ENCODE results near the gene FBXW4. TPM values are rescaled to one million over a fixed set of nuclear protein-coding genes. Genes with fewer than 3 reads are reported as not detected.

FBXW4 gene
- total and polyA plus RNA-seq, 9 donors = 38.6 to 86.4 (median 64.4) TPM

- 64 to 67% (median 67%) methylated on average over 9 of the region's 9 CpGs for WGBS, 3 donors
- intact Hi-C loops (cut with DNase I) = no loop called here
- TF ChIP-seq, protein P1, sequence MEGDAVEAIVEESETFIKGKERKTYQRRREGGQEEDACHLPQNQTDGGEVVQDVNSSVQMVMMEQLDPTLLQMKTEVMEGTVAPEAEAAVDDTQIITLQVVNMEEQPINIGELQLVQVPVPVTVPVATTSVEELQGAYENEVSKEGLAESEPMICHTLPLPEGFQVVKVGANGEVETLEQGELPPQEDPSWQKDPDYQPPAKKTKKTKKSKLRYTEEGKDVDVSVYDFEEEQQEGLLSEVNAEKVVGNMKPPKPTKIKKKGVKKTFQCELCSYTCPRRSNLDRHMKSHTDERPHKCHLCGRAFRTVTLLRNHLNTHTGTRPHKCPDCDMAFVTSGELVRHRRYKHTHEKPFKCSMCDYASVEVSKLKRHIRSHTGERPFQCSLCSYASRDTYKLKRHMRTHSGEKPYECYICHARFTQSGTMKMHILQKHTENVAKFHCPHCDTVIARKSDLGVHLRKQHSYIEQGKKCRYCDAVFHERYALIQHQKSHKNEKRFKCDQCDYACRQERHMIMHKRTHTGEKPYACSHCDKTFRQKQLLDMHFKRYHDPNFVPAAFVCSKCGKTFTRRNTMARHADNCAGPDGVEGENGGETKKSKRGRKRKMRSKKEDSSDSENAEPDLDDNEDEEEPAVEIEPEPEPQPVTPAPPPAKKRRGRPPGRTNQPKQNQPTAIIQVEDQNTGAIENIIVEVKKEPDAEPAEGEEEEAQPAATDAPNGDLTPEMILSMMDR (IDR thresholded peaks at IDR 0.05) = no peak
- TF ChIP-seq POLR2A (IDR thresholded peaks at IDR 0.05) (no peak), EP300 (IDR thresholded peaks at IDR 0.05) (no peak)
- Histone ChIP-seq H3K36me3 (no peaks in the 10 kb centered on the region), H3K9me3 (no peaks in the 10 kb centered on the region), H3K4me1 (ENCODE audit: insufficient read depth) (no peaks in the 10 kb centered on the region), H3K27me3 (no peaks in the 10 kb centered on the region), H3K4me3 (no peak overlapping the region), H3K27ac (no peak overlapping the region)
- DNase-seq = no peak
Observed at GRCh38 chr10:101666083-101666482, 28.9 kb downstream of the FBXW4 start.

DNA sequence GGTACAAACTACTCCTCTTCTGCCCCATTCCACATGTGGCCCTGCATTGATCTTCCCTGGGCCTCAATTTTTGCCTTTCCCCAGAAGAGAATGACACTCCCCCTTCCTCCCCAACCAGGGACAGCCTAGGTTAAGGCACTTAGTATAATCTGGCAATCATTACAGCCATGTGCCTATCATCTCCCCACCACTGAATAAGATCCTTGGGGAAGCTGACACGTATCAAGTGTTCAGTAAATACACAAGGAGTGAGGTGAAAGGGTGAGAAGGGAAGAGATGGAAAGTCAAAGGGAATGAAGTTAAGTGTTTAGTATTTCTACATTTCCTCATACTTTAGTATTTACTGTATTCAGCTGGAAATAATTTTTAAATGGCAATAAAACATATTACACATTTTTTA, 31.9 kb downstream of the FBXW4 start:
- DNase-seq = no peak
- no peak overlapping the region for H3K27ac ChIP-seq
- no peaks in the 10 kb centered on the region for H3K27me3 ChIP-seq
- no peaks in the 10 kb centered on the region for H3K9me3 ChIP-seq
- TF ChIP-seq POLR2A (IDR thresholded peaks at IDR 0.05) = no peak
- TF ChIP-seq EP300 (IDR thresholded peaks at IDR 0.05) = no peak
- TF ChIP-seq, protein P1 (IDR thresholded peaks at IDR 0.05) = no peak
- WGBS, 3 donors = 76 to 91% (median 80%) methylated on average over 1 of the region's 1 CpG
- intact Hi-C loops (cut with DNase I) = no loop called here
- H3K4me3 ChIP-seq = no peak overlapping the region
- no peaks in the 10 kb centered on the region for H3K36me3 ChIP-seq
- no peaks in the 10 kb centered on the region for H3K4me1 ChIP-seq (ENCODE audit: insufficient read depth)

DNA sequence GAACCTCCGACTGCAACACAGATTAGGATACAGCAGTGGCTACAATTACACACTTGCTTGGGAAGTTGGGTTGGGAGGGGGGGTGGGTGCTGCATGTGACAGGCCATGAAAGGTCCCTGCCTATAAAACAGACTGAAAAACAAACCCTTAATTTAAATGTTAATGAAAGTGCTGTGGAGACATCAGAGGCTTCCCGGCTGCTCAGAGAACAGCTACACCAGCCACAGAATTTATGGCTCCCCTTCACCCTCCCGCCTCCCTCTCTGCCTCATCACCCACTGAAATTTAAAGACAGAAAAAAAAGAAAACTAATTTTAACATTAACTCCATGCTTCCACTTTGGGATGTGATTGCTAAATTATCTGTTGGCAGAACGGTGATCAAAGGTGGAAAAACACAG, 34.7 kb downstream of the FBXW4 start:
- Histone ChIP-seq H3K4me1 (ENCODE audit: insufficient read depth) (no peaks in the 10 kb centered on the region), H3K36me3 (no peaks in the 10 kb centered on the region), H3K9me3 (no peaks in the 10 kb centered on the region), H3K27ac (no peak overlapping the region), H3K27me3 (no peaks in the 10 kb centered on the region), H3K4me3 (no peak overlapping the region)
- intact Hi-C loops (cut with DNase I) = no loop called here
- DNase-seq = no peak
- 64 to 88% (median 76%) methylated on average over 4 of the region's 4 CpGs for WGBS, 3 donors
- no peak for TF ChIP-seq EP300 (IDR thresholded peaks at IDR 0.05)
- no peak for TF ChIP-seq POLR2A (IDR thresholded peaks at IDR 0.05)
- TF ChIP-seq, protein P1 (IDR thresholded peaks at IDR 0.05) = no peak

DNA sequence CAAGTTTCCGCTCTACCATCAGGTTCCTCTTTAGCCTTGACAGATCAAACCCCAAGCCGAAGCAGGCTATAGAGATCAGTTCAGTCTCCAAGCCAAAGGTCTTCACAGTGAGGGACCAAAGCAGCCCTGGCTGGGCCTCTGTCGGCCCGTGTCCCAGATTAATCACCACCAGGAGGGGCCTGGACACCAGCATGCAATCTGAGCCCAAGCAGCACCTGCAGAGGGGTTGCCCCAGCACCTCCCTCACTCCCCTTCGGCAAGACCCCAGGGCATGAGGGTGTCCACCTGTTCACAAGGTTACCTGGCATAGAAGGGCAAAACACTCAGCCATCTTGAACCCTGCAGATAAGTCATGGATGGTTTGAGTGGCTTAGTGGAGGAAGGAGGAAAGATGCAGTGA, 36.0 kb downstream of the FBXW4 start:
- Histone ChIP-seq H3K9me3 (no peaks in the 10 kb centered on the region), H3K4me1 (ENCODE audit: insufficient read depth) (no peaks in the 10 kb centered on the region), H3K27me3 (no peaks in the 10 kb centered on the region), H3K36me3 (no peaks in the 10 kb centered on the region), H3K4me3 (no peak overlapping the region), H3K27ac (no peak overlapping the region)
- intact Hi-C loops (cut with DNase I) = no loop called here
- DNase-seq = no peak
- WGBS, 3 donors = 58 to 86% (median 72%) methylated on average over 5 of the region's 5 CpGs
- TF ChIP-seq EP300 (IDR thresholded peaks at IDR 0.05) (no peak), POLR2A (IDR thresholded peaks at IDR 0.05) (no peak)
- TF ChIP-seq, protein P1 (IDR thresholded peaks at IDR 0.05) = no peak

GRCh38 chr10:101656890-101657289, 38.1 kb downstream of the FBXW4 start:
- Histone ChIP-seq H3K4me1 (ENCODE audit: insufficient read depth) (no peaks in the 10 kb centered on the region), H3K27ac (no peak overlapping the region), H3K36me3 (no peaks in the 10 kb centered on the region), H3K4me3 (no peak overlapping the region), H3K9me3 (no peaks in the 10 kb centered on the region), H3K27me3 (no peaks in the 10 kb centered on the region)
- TF ChIP-seq EP300 (IDR thresholded peaks at IDR 0.05) (no peak), POLR2A (IDR thresholded peaks at IDR 0.05) (no peak)
- TF ChIP-seq, protein P1 (IDR thresholded peaks at IDR 0.05) = no peak
- intact Hi-C loops (cut with DNase I) = no loop called here
- 90 to 98% (median 92%) methylated on average over 2 of the region's 2 CpGs for WGBS, 3 donors
- no peak for DNase-seq
